Upper lobe of right lung (tissue), 1 donor: ENCODE results near the gene FFAR3. TPM values are rescaled to one million over a fixed set of nuclear protein-coding genes. Genes with fewer than 3 reads are reported as not detected.

Experiments
- ATAC-seq: fragments of 200-7000 bp; cut with Tn5 transposase; one replicate; pipeline ENCODE4 v1.9.1; 2020; ENCODE audit warnings: mild to moderate bottlenecking, moderate library complexity
- DNase-seq: peaks from one replicate; pipeline ENCODE4 v3.0.0-alpha.2; 2020
- H3K27ac ChIP-seq: fragments of 200-600 bp; one replicate; pipeline ENCODE4 v1.8.0; 2022
- H3K27me3 ChIP-seq: fragments of 200-600 bp; one replicate; pipeline ENCODE4 v1.8.0; 2022; ENCODE audit warnings: mild to moderate bottlenecking
- H3K36me3 ChIP-seq: fragments of 200-600 bp; one replicate; pipeline ENCODE4 v1.8.0; 2022
- H3K4me1 ChIP-seq: fragments of 200-600 bp; one replicate; pipeline ENCODE4 v1.8.0; 2022
- H3K4me3 ChIP-seq: fragments of 200-600 bp; one replicate; pipeline ENCODE4 v1.8.0; 2022; ENCODE audit warnings: mild to moderate bottlenecking
- H3K9me3 ChIP-seq: fragments of 200-600 bp; one replicate; pipeline ENCODE4 v1.8.0; 2022
- intact Hi-C: fragments of 100-400 bp; cut with DNase I; formaldehyde crosslinking; loops from one replicate; pipeline ENCODE4 v1.11.0; 2022
- total RNA-seq: library from RNA; stranded (reverse); fragmentation: NEBNext Ultra II Directional; extraction: Animal tissue kit (Norgen Biotek cat#: 25700); gene quantifications from one replicate; pipeline ENCODE4 v1.2.1, GENCODE V29; 2021
- TF ChIP-seq, protein P1 (sequence below): fragments of 200-600 bp; IDR thresholded peaks from one replicate; pipeline ENCODE4 v1.8.0; 2022; ENCODE audit warnings: antibody characterized with exemption
- donor health status: DM: no; HTN: yes; CAD: no; lungs with severe emphysema.

Gene FFAR3
- total RNA-seq, 1 donor from 2014 or later = not detected

DNA sequence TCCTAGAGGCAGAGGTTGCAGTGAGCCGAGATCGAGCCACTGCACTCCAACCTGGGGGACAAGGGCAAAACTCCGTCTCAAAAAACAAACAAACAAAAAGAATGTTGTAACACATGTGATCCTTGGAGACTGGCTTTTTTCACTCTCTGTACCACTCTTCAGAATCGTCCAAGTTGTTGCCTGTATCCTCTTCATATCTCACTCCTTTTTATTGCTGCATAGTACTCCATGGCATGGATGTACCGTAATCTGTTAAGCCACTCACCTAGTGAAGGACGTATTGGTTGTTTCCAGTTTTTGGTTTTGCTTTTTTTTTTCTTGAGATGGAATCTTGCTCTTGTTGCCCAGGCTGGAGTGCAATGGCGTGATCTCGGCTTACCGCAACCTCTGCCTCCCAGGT is 36.2 kb upstream of the FFAR3 start:
- H3K9me3 ChIP-seq = no peaks in the 10 kb centered on the region
- peaks cover 13% of the 10 kb centered on the region for H3K4me1 ChIP-seq
- H3K4me3 ChIP-seq = no peak overlapping the region
- no peaks in the 10 kb centered on the region for H3K27me3 ChIP-seq
- intact Hi-C loops = no loop called here
- no peak overlapping the region for H3K27ac ChIP-seq
- TF ChIP-seq, protein P1, sequence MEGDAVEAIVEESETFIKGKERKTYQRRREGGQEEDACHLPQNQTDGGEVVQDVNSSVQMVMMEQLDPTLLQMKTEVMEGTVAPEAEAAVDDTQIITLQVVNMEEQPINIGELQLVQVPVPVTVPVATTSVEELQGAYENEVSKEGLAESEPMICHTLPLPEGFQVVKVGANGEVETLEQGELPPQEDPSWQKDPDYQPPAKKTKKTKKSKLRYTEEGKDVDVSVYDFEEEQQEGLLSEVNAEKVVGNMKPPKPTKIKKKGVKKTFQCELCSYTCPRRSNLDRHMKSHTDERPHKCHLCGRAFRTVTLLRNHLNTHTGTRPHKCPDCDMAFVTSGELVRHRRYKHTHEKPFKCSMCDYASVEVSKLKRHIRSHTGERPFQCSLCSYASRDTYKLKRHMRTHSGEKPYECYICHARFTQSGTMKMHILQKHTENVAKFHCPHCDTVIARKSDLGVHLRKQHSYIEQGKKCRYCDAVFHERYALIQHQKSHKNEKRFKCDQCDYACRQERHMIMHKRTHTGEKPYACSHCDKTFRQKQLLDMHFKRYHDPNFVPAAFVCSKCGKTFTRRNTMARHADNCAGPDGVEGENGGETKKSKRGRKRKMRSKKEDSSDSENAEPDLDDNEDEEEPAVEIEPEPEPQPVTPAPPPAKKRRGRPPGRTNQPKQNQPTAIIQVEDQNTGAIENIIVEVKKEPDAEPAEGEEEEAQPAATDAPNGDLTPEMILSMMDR = no peak
- no peak for DNase-seq
- ATAC-seq = no peak
- no peaks in the 10 kb centered on the region for H3K36me3 ChIP-seq

DNA sequence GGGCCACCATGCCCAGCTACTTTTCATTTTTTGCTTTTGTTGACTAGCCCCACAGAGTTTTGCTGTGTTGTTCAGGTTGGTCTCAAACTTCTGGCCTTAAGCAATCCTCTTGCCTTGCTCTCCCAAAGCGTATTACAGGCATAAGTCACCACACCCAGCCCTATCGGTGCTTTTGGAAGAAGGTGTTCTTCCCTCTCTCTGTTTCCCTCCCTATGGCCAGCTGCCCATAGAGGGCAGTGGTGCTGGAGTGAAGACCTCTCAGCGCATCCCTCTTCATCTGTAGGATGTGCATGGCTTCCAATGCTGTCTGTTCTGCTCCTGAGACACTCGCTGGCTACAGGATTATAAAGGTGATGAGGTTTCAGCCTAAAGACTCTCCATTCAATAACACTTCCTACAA is 30.6 kb upstream of the FFAR3 start:
- peaks cover 13% of the 10 kb centered on the region for H3K27me3 ChIP-seq
- ATAC-seq (peak; percentile 29), DNase-seq (no peak)
- no peaks in the 10 kb centered on the region for H3K36me3 ChIP-seq
- intact Hi-C loops = no loop called here
- H3K4me1 ChIP-seq = no peaks in the 10 kb centered on the region
- no peaks in the 10 kb centered on the region for H3K9me3 ChIP-seq
- H3K4me3 ChIP-seq = no peak overlapping the region
- TF ChIP-seq, protein P1 = no peak
- no peak overlapping the region for H3K27ac ChIP-seq

DNA sequence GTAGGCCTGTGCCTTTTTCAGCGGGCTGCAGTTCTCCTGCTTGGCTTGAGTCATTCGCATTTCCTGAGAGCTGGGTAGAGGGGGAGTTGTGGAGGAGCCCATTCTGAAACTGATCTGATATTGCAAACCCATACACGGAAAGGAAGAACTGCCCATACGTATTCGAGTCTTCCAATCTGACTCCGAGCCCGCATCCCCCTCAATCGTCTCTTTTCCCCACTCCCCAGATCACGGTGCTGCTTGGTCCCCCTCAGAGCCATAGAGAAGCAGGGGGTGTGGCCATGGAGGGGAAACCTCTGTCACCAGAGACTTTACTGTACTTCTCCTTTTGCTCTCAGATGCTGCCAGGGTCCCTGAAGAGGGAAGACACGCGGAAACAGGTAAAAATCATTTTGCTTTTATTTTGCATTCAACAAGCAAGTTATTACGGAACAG is 29.4 kb upstream of the FFAR3 start, which contains the start of gene CD22:
CD22 (plus strand) TSS at position 337 of the 435 bp plus-strand sequence. CDS start 2,854 bp downstream, outside the sequence.
- Histone ChIP-seq H3K36me3 (no peaks in the 10 kb centered on the region), H3K27ac (no peak within 1 kb of the TSS), H3K4me3 (no peak within 1 kb of the TSS), H3K4me1 (no peaks in the 10 kb centered on the region), H3K27me3 (peaks cover 17% of the 10 kb centered on the region), H3K9me3 (no peaks in the 10 kb centered on the region)
- TF ChIP-seq, protein P1 = no peak
- intact Hi-C loops = no loop called here
- DNase-seq (no peak), ATAC-seq (peak; percentile 56)

DNA sequence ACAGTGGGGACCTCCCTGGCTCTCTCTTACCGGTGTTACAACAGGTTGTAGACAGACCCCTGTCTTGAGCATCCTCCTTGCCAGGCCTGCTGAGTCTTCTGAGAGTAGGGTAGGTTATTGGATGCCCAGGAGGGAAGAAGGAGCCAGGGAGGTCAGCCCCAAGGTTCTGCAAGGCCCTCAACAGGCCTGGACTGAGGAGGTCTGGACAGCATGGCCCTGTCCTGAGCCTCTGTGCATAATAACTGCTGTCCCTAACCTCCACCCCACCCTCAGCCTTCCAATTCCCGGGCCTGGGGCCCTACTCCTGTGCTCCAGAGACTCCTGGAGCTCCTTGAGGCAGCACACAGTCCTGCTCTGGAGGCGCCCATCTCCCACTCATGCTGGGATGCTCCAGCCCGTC is 28.9 kb upstream of the FFAR3 start:
- Histone ChIP-seq H3K9me3 (no peaks in the 10 kb centered on the region), H3K27me3 (peaks cover 17% of the 10 kb centered on the region), H3K36me3 (no peaks in the 10 kb centered on the region), H3K4me3 (no peak overlapping the region), H3K27ac (no peak overlapping the region), H3K4me1 (no peaks in the 10 kb centered on the region)
- TF ChIP-seq, protein P1 = no peak
- intact Hi-C loops = no loop called here
- DNase-seq (no peak), ATAC-seq (peak; percentile 24)

DNA sequence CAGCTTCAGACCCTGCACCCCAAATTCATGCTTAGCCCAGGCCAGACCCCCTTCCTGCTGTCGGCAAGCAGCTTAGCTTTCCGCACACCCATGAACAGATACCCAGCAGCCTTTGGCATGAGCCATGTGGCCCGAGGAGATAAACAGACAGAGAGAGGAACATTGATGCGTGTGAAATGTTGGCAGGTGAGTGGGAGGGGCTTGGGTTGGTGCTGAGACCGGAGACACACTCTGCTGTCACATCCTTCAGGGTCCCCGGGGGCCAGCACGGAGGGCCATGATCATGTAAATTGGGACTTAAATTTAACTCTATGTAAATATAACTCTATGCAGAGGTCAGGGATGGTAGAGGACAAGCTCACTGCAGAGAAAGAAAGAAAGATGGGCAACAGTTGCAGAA is 27.8 kb upstream of the FFAR3 start:
- Histone ChIP-seq H3K27ac (no peak overlapping the region), H3K4me1 (no peaks in the 10 kb centered on the region), H3K36me3 (no peaks in the 10 kb centered on the region), H3K4me3 (no peak overlapping the region), H3K9me3 (no peaks in the 10 kb centered on the region), H3K27me3 (peaks cover 17% of the 10 kb centered on the region)
- TF ChIP-seq, protein P1 = no peak
- no peak for DNase-seq
- no peak for ATAC-seq
- intact Hi-C loops = no loop called here
